ENCODE data around the gene EFNA5. TPM values are rescaled to one million over a fixed set of nuclear protein-coding genes. Genes with fewer than 3 reads are reported as not detected.

The EFNA5 gene
- total RNA-seq, 1 experiment from 2014 or later: 51.2 TPM

DNA sequence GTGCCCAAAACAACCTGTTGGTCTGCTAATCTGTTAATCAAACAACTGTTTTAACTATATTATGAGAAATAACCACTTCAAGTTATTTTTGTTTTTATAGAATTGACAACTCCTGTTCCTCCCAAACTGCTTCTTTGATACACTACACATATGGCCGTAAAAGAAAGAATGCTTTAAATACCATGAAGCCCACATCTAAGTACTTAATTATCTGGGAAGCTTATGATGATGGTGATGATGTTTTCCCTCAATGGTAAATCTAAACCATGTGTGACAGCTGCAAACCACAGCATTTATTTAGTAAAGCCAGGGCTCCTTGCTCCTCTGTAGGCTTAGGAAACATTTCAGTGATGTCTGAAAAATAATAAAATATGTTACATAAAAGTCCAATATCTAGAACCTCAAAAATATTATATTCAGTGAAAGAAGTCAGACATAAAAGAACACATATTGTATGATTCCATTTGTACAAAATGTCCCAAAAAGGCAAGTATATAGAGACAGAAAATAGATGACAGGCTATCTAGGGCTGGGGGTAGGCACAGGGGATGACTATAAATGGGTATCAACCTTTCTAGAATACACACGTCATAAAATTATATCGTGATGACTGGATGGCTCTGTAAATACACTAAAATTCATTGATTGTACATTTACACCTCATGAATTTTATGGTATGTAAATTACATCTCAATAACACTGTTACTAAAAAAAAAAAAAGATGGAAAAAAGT, 154.1 kb downstream of the EFNA5 start:
- CTCF ChIA-PET: interaction anchor here (0.6 kb wide), 2 partner anchors 19 to 102 kb away, joined by 3 read pairs; no protein-coding TSS in a partner anchor
- Mint-ChIP-seq H3K9me3 (ENCODE audit: unreplicated experiment) (no peaks in the 10 kb centered on the region), H3K4me1 (ENCODE audit: insufficient read depth, unreplicated experiment) (peaks cover 26% of the 10 kb centered on the region), H3K27me3 (ENCODE audit: insufficient read depth, unreplicated experiment) (no peaks in the 10 kb centered on the region), H3K36me3 (ENCODE audit: insufficient read depth, unreplicated experiment) (peaks cover 11% of the 10 kb centered on the region), H3K27ac (ENCODE audit: low read depth, unreplicated experiment) (no peak overlapping the region), H3K4me3 (ENCODE audit: unreplicated experiment) (no peak overlapping the region)
- no peak for DNase-seq (ENCODE audit: unreplicated experiment)
- intact Hi-C loops (cut with micrococcal nuclease): no loop called here
- POLR2A ChIA-PET: interaction anchor here (0.6 kb wide), 1 partner anchor 62 kb away, joined by 3 read pairs; no protein-coding TSS in a partner anchor
- TF ChIP-seq, protein P1, sequence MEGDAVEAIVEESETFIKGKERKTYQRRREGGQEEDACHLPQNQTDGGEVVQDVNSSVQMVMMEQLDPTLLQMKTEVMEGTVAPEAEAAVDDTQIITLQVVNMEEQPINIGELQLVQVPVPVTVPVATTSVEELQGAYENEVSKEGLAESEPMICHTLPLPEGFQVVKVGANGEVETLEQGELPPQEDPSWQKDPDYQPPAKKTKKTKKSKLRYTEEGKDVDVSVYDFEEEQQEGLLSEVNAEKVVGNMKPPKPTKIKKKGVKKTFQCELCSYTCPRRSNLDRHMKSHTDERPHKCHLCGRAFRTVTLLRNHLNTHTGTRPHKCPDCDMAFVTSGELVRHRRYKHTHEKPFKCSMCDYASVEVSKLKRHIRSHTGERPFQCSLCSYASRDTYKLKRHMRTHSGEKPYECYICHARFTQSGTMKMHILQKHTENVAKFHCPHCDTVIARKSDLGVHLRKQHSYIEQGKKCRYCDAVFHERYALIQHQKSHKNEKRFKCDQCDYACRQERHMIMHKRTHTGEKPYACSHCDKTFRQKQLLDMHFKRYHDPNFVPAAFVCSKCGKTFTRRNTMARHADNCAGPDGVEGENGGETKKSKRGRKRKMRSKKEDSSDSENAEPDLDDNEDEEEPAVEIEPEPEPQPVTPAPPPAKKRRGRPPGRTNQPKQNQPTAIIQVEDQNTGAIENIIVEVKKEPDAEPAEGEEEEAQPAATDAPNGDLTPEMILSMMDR (IDR thresholded peaks at IDR 0.05; ENCODE audit: unreplicated experiment): no peak
- BruUV-seq (replicated peaks): no TSS peak

DNA sequence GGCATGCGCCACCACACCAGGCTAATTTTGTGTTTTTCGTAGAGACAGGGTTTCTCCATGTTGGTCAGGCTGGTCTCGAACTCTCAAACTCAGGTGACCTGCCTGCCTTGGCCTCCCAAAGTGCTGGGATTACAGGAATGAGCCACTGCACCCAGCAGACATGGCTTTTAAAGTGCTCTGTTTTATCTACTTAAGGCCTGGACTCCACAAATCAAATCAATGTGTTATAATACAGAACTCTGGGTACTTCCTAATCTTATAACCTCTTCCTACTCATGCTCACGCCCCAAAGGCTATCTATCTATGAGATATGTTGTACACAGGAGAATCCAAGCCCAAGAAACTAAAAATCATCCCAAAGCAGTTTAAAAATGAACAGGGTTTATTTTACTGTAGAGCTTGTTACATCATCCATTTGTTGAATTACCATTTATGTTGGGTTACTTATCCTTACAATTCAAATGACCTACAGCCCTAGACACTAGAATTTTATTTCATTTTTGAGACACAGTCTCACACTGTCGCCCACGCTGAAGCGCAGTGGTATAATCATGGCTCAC, 155.1 kb downstream of the EFNA5 start:
- intact Hi-C loops (cut with micrococcal nuclease): no loop called here
- Mint-ChIP-seq H3K4me1 (ENCODE audit: insufficient read depth, unreplicated experiment) (peaks cover 26% of the 10 kb centered on the region), H3K36me3 (ENCODE audit: insufficient read depth, unreplicated experiment) (peaks cover 11% of the 10 kb centered on the region), H3K27me3 (ENCODE audit: insufficient read depth, unreplicated experiment) (no peaks in the 10 kb centered on the region), H3K9me3 (ENCODE audit: unreplicated experiment) (no peaks in the 10 kb centered on the region), H3K4me3 (ENCODE audit: unreplicated experiment) (no peak overlapping the region), H3K27ac (ENCODE audit: low read depth, unreplicated experiment) (peak overlapping the region; percentile 63)
- CTCF ChIA-PET: interaction anchor here (0.6 to 1.2 kb wide), 3 partner anchors 28 to 206 kb away, joined by 3 to 4 read pairs (median 3); no protein-coding TSS in a partner anchor
- BruUV-seq (replicated peaks): no TSS peak
- POLR2A ChIA-PET: interaction anchor here (1.4 to 2.5 kb wide), 2 partner anchors 11 to 16 kb away, joined by 3 to 5 read pairs; no protein-coding TSS in a partner anchor
- DNase-seq (ENCODE audit: unreplicated experiment): no peak
- TF ChIP-seq, protein P1 (IDR thresholded peaks at IDR 0.05; ENCODE audit: unreplicated experiment): no peak

DNA sequence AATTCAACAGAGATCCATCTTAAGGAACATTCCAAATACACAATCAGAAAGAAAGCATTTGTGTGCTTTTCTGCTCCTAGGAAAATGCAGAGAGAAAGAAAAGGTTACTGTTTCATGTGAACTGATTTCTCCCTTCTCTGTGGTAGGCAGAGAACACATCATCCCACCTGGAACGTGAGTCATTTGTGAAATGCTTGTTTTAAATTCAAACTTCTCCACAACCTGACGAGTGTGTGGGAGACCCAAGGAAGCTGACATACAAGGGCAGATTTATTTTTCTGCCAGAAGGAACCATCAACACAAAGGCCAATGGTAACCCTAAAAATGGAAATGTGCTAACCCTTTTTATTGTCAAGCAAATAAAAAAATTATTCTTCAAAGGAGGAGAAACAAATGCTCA, 156.4 kb downstream of the EFNA5 start:
- peak overlapping the region; percentile 19 for H3K27ac Mint-ChIP-seq (ENCODE audit: low read depth, unreplicated experiment)
- DNase-seq (ENCODE audit: unreplicated experiment): peak; percentile 54
- H3K4me3 Mint-ChIP-seq (ENCODE audit: unreplicated experiment): no peak overlapping the region
- peaks cover 11% of the 10 kb centered on the region for H3K36me3 Mint-ChIP-seq (ENCODE audit: insufficient read depth, unreplicated experiment)
- peaks cover 15% of the 10 kb centered on the region for H3K4me1 Mint-ChIP-seq (ENCODE audit: insufficient read depth, unreplicated experiment)
- no peaks in the 10 kb centered on the region for H3K27me3 Mint-ChIP-seq (ENCODE audit: insufficient read depth, unreplicated experiment)
- H3K9me3 Mint-ChIP-seq (ENCODE audit: unreplicated experiment): no peaks in the 10 kb centered on the region
- TF ChIP-seq, protein P1 (IDR thresholded peaks at IDR 0.05; ENCODE audit: unreplicated experiment): no peak
- POLR2A ChIA-PET: interaction anchor here (0.7 to 2.5 kb wide), 4 partner anchors 9 to 157 kb away, joined by 3 to 5 read pairs (median 4); no protein-coding TSS in a partner anchor
- CTCF ChIA-PET: interaction anchor here (0.7 to 2.0 kb wide), 2 partner anchors 10 to 15 kb away, joined by 3 to 5 read pairs; no protein-coding TSS in a partner anchor
- intact Hi-C loops (cut with micrococcal nuclease): no loop called here
- BruUV-seq (replicated peaks): no TSS peak

All from MCF 10A (cell line).